ENCODE data around the gene TMEM101.

- TF ChIP-seq SUZ12 (IDR thresholded peaks at IDR 0.05; ENCODE audit: extremely low read depth, insufficient read depth, insufficient read length) (no peak), ZNF274 (IDR thresholded peaks at IDR 0.05; ENCODE audit: low read depth, low read length) (no peak), YY1 (IDR thresholded peaks at IDR 0.05; ENCODE audit: insufficient read depth, insufficient read length) (no peak)
Measured at GRCh38 chr17:44012874-44013273, 1.9 kb downstream of the TMEM101 start.

Data from NT2/D1 (cell line).